HG02852 (cell line): Measurements from ENCODE around the gene OMA1.

Experiments used
- ATAC-seq: cut with Tn5 transposase; IDR thresholded peaks from one replicate; pipeline ENCODE4 v1.9.1; 2021; ENCODE audit warnings: mild to moderate bottlenecking, moderate library complexity; ENCODE audit not compliant: unreplicated experiment

Gene OMA1

GRCh38 chr1:58432851-58433668 is 113.5 kb downstream of the OMA1 start:
- ATAC-seq = no peak

- no peak for ATAC-seq
Measured at GRCh38 chr1:58431901-58432620, 114.5 kb downstream of the OMA1 start.
